Transverse colon (tissue), 4 donors: ENCODE measurements around the gene C1QL4.

ENCODE experiments used
- CTCF ChIP-seq, 5 experiments: fragments of 200-600 bp in 3 of 5; fragments of 450-650 bp in 2 of 5; sonication (generic) in 3 of 5; IDR thresholded peaks; 1 replicate in 2 of 5; 2 replicates in 3 of 5; pipeline ENCODE4 v1.5.1; 2016 to 2017; ENCODE audit warnings: antibody characterized with exemption in 5 of 5, inconsistent platforms in 3 of 5, mild to moderate bottlenecking in 2 of 5, moderate library complexity in 1 of 5
- POLR2A ChIP-seq: fragments of 450-650 bp; IDR thresholded peaks from one replicate; pipeline ENCODE4 v1.6.1; 2016; ENCODE audit warnings: antibody characterized with exemption, mild to moderate bottlenecking, moderate library complexity
- POLR2AphosphoS5 ChIP-seq, 3 donors: sonication (generic); formaldehyde crosslinking; IDR thresholded peaks; one replicate each; pipeline ENCODE4 v1.6.1; 2016; ENCODE audit warnings: antibody characterized with exemption in 3 of 3

- TF ChIP-seq CTCF (IDR thresholded peaks at IDR 0.05) (no peak), POLR2A (no peak), POLR2AphosphoS5 (IDR thresholded peaks at IDR 0.05) (no peak)
These were observed 9.1 kb downstream of the C1QL4 start for GRCh38 chr12:49327887-49328286.
